HepG2 (cell line): ENCODE results near the gene BAHCC1. TPM values are rescaled to one million over a fixed set of nuclear protein-coding genes. Genes with fewer than 3 reads are reported as not detected.

Source experiments
- BRD4 ChIP-seq: sonication (generic); formaldehyde crosslinking; IDR thresholded peaks from 2 replicates; pipeline ENCODE4 v1.4.0; 2020; ENCODE audit warnings: missing genetic modification reagents
- CHD4 ChIP-seq: fragments of 200-600 bp; sonication (generic); IDR thresholded peaks from 2 replicates; pipeline ENCODE4 v1.7.0; 2017; ENCODE audit warnings: mild to moderate bottlenecking, low read length, borderline replicate concordance
- DMAP1 ChIP-seq: IDR thresholded peaks from 2 replicates; pipeline ENCODE4 v1.6.1; 2016
- HNRNPK ChIP-seq: fragments of 200-400 bp; formaldehyde crosslinking; IDR thresholded peaks from 2 replicates; pipeline ENCODE4 v1.6.1; 2018; ENCODE audit warnings: low read length, low read depth, moderate library complexity, mild to moderate bottlenecking; ENCODE audit not compliant: poor library complexity, severe bottlenecking
- KDM1A ChIP-seq: IDR thresholded peaks from 2 replicates; pipeline ENCODE4 v1.6.1; 2016; ENCODE audit warnings: missing compliant biosample characterization
- KLF11 ChIP-seq: IDR thresholded peaks from 2 replicates; pipeline ENCODE4 v1.6.1; 2016; ENCODE audit warnings: missing compliant biosample characterization
- MAFK ChIP-seq, 2 experiments: IDR thresholded peaks in 1 of 2; conservative IDR thresholded peaks in 1 of 2; 2 replicates each; pipeline ENCODE4 v1.6.1; 2011; ENCODE audit warnings: improper control_type of control experiment in 2 of 2, low read length in 2 of 2
- MTA1 ChIP-seq: sonication (generic); formaldehyde crosslinking; IDR thresholded peaks from 2 replicates; pipeline ENCODE4 v1.4.0; 2020; ENCODE audit warnings: missing genetic modification reagents, mild to moderate bottlenecking, borderline replicate concordance
- NFIC ChIP-seq: IDR thresholded peaks from 2 replicates; pipeline ENCODE4 v1.6.1; 2012; ENCODE audit warnings: mild to moderate bottlenecking, low read length, inconsistent platforms
- NR2C2 ChIP-seq: sonication (generic); formaldehyde crosslinking; IDR thresholded peaks from 2 replicates; pipeline ENCODE4 v1.4.0; 2020; ENCODE audit warnings: missing genetic modification reagents, mild to moderate bottlenecking, moderate library complexity, borderline replicate concordance
- RFX3 ChIP-seq: IDR thresholded peaks from 2 replicates; pipeline ENCODE4 v1.6.1; 2016; ENCODE audit warnings: missing biosample characterization, missing genetic modification reagents
- SMC3 ChIP-seq: IDR thresholded peaks from 2 replicates; pipeline ENCODE4 v1.6.1; 2011; ENCODE audit warnings: low read length, improper control_type of control experiment
- TP53 ChIP-seq: sonication (generic); formaldehyde crosslinking; conservative IDR thresholded peaks from 2 replicates; pipeline ENCODE4 v1.4.0; 2020; ENCODE audit warnings: missing genetic modification reagents
- ZFP36 ChIP-seq: fragments of 150-350 bp; IDR thresholded peaks from 2 replicates; pipeline ENCODE4 v1.6.1; 2018; ENCODE audit warnings: borderline replicate concordance, low read length, low read depth; ENCODE audit not compliant: partially characterized antibody
- ZFP41 ChIP-seq: sonication (generic); formaldehyde crosslinking; IDR thresholded peaks from 2 replicates; pipeline ENCODE4 v1.4.0; 2020; ENCODE audit warnings: mild to moderate bottlenecking, missing genetic modification reagents, borderline replicate concordance
- ZFP62 ChIP-seq: sonication (generic); formaldehyde crosslinking; IDR thresholded peaks from 2 replicates; pipeline ENCODE4 v1.4.0; 2020; ENCODE audit warnings: missing genetic modification reagents
- ZFY ChIP-seq: sonication (generic); formaldehyde crosslinking; IDR thresholded peaks from 2 replicates; pipeline ENCODE4 v1.4.0; 2020; ENCODE audit warnings: missing genetic modification reagents
- ZNF282 ChIP-seq: fragments of 450-650 bp; IDR thresholded peaks from 2 replicates; pipeline ENCODE4 v1.6.1; 2018; ENCODE audit not compliant: partially characterized antibody
- ZNF577 ChIP-seq: sonication (generic); formaldehyde crosslinking; IDR thresholded peaks from 2 replicates; pipeline ENCODE4 v1.4.0; 2020; ENCODE audit warnings: mild to moderate bottlenecking, low read depth, missing genetic modification reagents, borderline replicate concordance
- ZNF7 ChIP-seq: IDR thresholded peaks from 2 replicates; pipeline ENCODE4 v1.6.1; 2016; ENCODE audit warnings: missing biosample characterization, missing genetic modification reagents
- ZSCAN31 ChIP-seq: sonication (generic); formaldehyde crosslinking; IDR thresholded peaks from 2 replicates; pipeline ENCODE4 v1.5.0; 2020; ENCODE audit warnings: low read depth, mild to moderate bottlenecking, missing genetic modification reagents
- polyA plus RNA-seq, 8 experiments: library from polyadenylated mRNA; depleted of rRNA in 3 of 8; stranded (reverse) in 7 of 8; unstranded in 1 of 8; fragments of >200 nt; fragmentation: Illumina TruSeq in 4 of 8; extraction: Trizol in 4 of 8; gene quantifications; 2 replicates each; pipeline versions ENCODE4 v1.2.1 to v1.2.3, GENCODE V29; 2011 to 2016; ENCODE audit warnings: low read depth in 4 of 8, missing spikeins in 1 of 8, mixed read lengths in 1 of 8; ENCODE audit not compliant: insufficient read depth in 1 of 8
- total RNA-seq, 5 experiments: library from RNA; depleted of rRNA; stranded (reverse); fragments of >200 nt; fragmentation: Illumina TruSeq; extraction: Trizol; gene quantifications; 2 replicates each; pipeline ENCODE4 v1.2.3, GENCODE V29; 2016; ENCODE audit warnings: low read depth in 1 of 5
- TF ChIP-seq, protein P1 (sequence below): sonication (generic); formaldehyde crosslinking; IDR thresholded peaks from 2 replicates; pipeline ENCODE4 v1.4.0; 2020; ENCODE audit warnings: missing genetic modification reagents
- TF ChIP-seq, protein P2 (sequence below): sonication (generic); formaldehyde crosslinking; IDR thresholded peaks from 2 replicates; pipeline ENCODE4 v1.5.0; 2020; ENCODE audit warnings: missing genetic modification reagents
- TF ChIP-seq, protein P3 (sequence below): sonication (generic); formaldehyde crosslinking; IDR thresholded peaks from 2 replicates; pipeline ENCODE4 v1.4.0; 2020; ENCODE audit warnings: missing genetic modification reagents
- TF ChIP-seq, protein P4 (sequence below): sonication (generic); formaldehyde crosslinking; IDR thresholded peaks from 2 replicates; pipeline ENCODE4 v1.4.0; 2020; ENCODE audit warnings: missing genetic modification reagents

BAHCC1 gene
- total and polyA plus RNA-seq, 2 of the 13 experiments (the other 11 are each of a cell fraction or from before 2014, with no cell fraction given): 1.4 to 1.7 TPM

DNA sequence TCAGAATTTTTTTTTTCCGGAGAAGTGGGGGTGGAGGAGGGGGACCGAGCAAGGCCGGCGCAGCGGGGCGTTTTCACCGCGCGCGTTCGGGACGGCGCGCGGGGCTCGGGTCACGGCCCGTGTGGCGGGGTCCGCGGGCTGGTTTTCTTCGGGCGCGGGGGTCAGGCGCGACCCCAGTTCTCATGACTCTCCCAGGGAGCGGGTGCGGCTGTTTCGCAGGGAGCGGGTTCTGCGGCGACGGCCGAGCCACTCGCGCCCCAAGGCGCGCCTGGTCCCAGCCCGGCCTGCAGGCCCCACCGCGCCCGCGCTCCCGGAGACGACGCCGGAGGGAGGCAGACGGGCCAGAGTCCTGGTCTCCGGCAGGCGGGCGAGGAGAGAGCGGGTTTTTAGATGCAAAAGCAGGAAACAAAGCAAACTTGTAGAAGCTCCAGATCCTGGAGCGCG is 1.0 kb downstream of the BAHCC1 start (continued):
- TF ChIP-seq ZFP36 (no peak), TP53 (CRISPR knock-in tag) (no peak), ZNF7 (CRISPR knock-in tag) (no peak), RFX3 (CRISPR knock-in tag) (no peak), SMC3 (no peak), ZFP62 (CRISPR knock-in tag) (no peak), ZFY (CRISPR knock-in tag) (peak; percentile 74), KDM1A (no peak), NFIC (no peak), MTA1 (CRISPR knock-in tag) (no peak), CHD4 (no peak), DMAP1 (no peak), ZFP41 (CRISPR knock-in tag) (no peak), NR2C2 (CRISPR knock-in tag) (no peak), BRD4 (0 out of 2 replicates have a peak, but pooled peaks have one; percentile 12), HNRNPK (peak; percentile 65), ZNF577 (no peak), MAFK (conservative IDR thresholded peaks at IDR 0.05 in 1 of 2, IDR thresholded peaks at IDR 0.05 in 1 of 2; ENCODE audit: low read length in 2 of 2) (no peak), KLF11 (no peak), ZNF282 (no peak), ZSCAN31 (no peak)
- TF ChIP-seq, protein P1, sequence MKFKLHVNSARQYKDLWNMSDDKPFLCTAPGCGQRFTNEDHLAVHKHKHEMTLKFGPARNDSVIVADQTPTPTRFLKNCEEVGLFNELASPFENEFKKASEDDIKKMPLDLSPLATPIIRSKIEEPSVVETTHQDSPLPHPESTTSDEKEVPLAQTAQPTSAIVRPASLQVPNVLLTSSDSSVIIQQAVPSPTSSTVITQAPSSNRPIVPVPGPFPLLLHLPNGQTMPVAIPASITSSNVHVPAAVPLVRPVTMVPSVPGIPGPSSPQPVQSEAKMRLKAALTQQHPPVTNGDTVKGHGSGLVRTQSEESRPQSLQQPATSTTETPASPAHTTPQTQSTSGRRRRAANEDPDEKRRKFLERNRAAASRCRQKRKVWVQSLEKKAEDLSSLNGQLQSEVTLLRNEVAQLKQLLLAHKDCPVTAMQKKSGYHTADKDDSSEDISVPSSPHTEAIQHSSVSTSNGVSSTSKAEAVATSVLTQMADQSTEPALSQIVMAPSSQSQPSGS (CRISPR knock-in tag): no peak
- TF ChIP-seq, protein P2, sequence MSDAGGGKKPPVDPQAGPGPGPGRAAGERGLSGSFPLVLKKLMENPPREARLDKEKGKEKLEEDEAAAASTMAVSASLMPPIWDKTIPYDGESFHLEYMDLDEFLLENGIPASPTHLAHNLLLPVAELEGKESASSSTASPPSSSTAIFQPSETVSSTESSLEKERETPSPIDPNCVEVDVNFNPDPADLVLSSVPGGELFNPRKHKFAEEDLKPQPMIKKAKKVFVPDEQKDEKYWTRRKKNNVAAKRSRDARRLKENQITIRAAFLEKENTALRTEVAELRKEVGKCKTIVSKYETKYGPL (CRISPR knock-in tag): 0 out of 2 replicates have a peak, but pooled peaks have one; percentile 37
- TF ChIP-seq, protein P3, sequence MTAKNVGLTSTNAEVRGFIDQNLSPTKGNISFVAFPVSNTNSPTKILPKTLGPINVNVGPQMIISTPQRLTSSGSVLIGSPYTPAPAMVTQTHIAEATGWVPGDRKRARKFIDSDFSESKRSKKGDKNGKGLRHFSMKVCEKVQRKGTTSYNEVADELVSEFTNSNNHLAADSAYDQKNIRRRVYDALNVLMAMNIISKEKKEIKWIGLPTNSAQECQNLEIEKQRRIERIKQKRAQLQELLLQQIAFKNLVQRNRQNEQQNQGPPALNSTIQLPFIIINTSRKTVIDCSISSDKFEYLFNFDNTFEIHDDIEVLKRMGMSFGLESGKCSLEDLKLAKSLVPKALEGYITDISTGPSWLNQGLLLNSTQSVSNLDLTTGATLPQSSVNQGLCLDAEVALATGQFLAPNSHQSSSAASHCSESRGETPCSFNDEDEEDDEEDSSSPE (CRISPR knock-in tag): 0 out of 2 replicates have a peak, but pooled peaks have one; percentile 36
- TF ChIP-seq, protein P4, sequence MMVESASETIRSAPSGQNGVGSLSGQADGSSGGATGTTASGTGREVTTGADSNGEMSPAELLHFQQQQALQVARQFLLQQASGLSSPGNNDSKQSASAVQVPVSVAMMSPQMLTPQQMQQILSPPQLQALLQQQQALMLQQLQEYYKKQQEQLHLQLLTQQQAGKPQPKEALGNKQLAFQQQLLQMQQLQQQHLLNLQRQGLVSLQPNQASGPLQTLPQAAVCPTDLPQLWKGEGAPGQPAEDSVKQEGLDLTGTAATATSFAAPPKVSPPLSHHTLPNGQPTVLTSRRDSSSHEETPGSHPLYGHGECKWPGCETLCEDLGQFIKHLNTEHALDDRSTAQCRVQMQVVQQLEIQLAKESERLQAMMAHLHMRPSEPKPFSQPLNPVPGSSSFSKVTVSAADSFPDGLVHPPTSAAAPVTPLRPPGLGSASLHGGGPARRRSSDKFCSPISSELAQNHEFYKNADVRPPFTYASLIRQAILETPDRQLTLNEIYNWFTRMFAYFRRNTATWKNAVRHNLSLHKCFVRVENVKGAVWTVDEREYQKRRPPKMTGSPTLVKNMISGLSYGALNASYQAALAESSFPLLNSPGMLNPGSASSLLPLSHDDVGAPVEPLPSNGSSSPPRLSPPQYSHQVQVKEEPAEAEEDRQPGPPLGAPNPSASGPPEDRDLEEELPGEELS: 0 out of 2 replicates have a peak, but pooled peaks have one; percentile 20
